ENCODE data around the gene NIPAL3.

The NIPAL3 gene

DNA sequence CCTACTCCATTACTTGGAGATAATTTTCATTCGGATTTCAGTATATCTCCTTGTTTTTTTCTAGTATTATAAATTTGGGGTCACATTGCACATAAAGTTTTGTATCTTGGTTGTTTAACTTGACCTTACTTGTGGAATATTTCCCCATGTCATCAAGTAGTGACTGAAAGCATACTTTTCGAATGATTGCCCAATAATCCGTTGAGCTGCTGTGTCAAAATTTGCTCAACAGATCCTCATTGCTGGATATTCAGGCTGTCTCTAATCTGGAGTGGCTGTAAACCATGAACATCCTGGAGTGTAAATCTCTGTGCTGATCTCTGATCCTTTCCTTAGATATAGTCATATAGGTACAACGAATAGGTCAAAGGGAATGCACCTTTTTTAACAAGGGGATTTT lies 4.9 kb downstream of the NIPAL3 start:
- no peak overlapping the region for H3K4me3 ChIP-seq (ENCODE audit: low read depth, low read length)
- TF ChIP-seq, protein P1, sequence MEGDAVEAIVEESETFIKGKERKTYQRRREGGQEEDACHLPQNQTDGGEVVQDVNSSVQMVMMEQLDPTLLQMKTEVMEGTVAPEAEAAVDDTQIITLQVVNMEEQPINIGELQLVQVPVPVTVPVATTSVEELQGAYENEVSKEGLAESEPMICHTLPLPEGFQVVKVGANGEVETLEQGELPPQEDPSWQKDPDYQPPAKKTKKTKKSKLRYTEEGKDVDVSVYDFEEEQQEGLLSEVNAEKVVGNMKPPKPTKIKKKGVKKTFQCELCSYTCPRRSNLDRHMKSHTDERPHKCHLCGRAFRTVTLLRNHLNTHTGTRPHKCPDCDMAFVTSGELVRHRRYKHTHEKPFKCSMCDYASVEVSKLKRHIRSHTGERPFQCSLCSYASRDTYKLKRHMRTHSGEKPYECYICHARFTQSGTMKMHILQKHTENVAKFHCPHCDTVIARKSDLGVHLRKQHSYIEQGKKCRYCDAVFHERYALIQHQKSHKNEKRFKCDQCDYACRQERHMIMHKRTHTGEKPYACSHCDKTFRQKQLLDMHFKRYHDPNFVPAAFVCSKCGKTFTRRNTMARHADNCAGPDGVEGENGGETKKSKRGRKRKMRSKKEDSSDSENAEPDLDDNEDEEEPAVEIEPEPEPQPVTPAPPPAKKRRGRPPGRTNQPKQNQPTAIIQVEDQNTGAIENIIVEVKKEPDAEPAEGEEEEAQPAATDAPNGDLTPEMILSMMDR (IDR thresholded peaks at IDR 0.05; ENCODE audit: insufficient read depth, low read depth, low read length, missing control alignments): no peak
- DNase-seq (ENCODE audit: low read depth): no peak

DNA sequence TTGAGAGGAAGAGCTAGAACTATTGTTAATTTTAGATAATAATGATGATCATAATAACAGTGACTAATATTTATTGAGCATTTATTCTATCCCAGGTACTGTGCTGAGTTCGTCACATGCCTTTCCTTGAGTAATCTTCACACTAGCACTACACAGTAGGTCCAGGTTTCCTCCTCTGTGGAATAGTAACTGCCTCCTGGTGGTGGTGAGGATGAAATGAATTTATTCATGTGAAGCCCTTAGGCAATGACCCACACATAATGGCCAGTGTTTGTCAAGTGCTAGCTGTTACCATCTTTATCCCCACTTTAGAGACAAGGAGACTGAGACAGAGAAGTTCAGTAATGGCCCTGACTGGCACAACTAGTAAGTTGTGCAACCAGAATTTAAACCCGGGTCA lies 5.9 kb downstream of the NIPAL3 start:
- H3K4me3 ChIP-seq (ENCODE audit: low read depth, low read length): no peak overlapping the region
- TF ChIP-seq, protein P1 (IDR thresholded peaks at IDR 0.05; ENCODE audit: insufficient read depth, low read depth, low read length, missing control alignments): no peak
- no peak for DNase-seq (ENCODE audit: low read depth)

DNA sequence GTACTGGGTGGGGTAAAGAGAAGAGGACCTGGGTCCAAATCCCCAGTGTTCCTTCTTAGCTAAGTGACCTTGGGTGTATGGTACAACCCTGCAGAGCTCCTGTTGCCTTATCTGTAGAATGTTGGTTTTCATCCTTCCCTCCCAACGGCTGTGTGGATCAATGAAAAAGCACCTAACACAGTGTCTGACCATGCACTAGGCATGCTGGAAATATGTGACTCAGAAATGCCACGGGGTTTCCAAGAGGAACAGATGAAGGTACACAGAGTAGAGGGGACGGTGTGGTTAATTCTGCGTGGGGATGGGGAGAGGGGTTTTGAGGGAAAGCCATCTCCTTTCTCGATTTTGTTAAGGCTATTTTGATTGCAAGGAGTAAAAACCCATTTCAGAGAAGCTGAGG lies 8.6 kb downstream of the NIPAL3 start:
- no peak for DNase-seq (ENCODE audit: low read depth)
- no peak overlapping the region for H3K4me3 ChIP-seq (ENCODE audit: low read depth, low read length)
- TF ChIP-seq, protein P1 (IDR thresholded peaks at IDR 0.05; ENCODE audit: insufficient read depth, low read depth, low read length, missing control alignments): no peak

DNA sequence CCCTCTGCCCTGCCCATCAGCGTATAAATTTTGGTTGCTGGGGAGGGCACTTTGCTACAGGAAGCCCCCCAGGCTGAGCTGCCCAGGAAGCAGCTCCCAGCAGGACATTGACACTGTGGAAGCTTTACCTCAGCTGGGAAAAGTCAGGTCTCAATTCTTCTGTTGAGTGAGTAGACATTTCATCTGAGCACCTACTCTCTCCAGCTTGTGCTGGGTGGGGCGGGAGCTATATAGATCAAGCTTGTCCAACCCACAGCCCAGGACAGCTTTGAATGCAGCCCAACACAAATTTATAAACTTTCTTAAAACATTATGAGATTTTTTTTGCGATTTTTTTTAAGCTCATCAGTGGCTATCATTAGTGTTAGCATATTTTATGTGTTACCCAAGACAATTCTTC lies 9.4 kb downstream of the NIPAL3 start:
- no peak overlapping the region for H3K4me3 ChIP-seq (ENCODE audit: low read depth, low read length)
- TF ChIP-seq, protein P1 (IDR thresholded peaks at IDR 0.05; ENCODE audit: insufficient read depth, low read depth, low read length, missing control alignments): no peak
- DNase-seq (ENCODE audit: low read depth): no peak

DNA sequence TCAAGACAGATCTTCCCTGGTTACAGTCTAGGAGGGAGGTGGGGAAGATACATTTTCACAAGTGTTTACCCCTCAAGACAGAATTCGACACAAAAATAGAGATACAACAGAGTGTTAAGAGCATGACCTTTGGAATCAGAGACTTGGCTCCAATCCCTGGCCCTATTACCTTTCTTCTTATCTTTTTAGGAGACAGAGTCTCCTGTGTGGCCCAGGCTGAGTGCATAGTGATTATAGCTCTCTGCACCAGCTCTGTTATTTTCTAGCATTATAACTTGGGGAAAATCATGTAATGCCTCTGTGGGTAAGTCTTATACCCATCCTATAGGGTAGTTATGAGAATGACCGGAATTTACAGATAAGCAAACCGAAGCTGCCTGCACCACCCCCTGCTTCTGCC lies 9.8 kb downstream of the NIPAL3 start:
- TF ChIP-seq, protein P1 (IDR thresholded peaks at IDR 0.05; ENCODE audit: insufficient read depth, low read depth, low read length, missing control alignments): no peak
- DNase-seq (ENCODE audit: low read depth): no peak
- H3K4me3 ChIP-seq (ENCODE audit: low read depth, low read length): no peak overlapping the region

DNA sequence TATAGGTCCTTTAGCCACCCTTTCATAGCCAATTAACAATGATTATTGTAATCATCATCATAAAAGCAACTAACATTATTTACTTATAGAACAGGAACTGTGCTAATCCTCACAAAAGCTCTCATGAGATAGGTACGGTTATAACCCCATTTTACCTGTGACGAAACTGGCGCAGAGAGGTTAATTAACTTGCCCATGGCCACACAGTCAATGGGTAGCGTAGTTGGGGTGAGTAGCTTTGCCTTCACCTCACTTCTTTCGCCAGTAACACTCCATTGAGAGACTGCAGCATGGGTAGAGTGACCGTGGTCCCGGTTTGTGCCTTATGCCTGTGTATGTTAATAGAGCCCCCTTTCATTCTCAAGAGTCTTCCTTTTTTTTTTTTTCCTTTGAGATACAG lies 10.3 kb downstream of the NIPAL3 start:
- no peak for DNase-seq (ENCODE audit: low read depth)
- H3K4me3 ChIP-seq (ENCODE audit: low read depth, low read length): no peak overlapping the region
- TF ChIP-seq, protein P1 (IDR thresholded peaks at IDR 0.05; ENCODE audit: insufficient read depth, low read depth, low read length, missing control alignments): no peak

DNA sequence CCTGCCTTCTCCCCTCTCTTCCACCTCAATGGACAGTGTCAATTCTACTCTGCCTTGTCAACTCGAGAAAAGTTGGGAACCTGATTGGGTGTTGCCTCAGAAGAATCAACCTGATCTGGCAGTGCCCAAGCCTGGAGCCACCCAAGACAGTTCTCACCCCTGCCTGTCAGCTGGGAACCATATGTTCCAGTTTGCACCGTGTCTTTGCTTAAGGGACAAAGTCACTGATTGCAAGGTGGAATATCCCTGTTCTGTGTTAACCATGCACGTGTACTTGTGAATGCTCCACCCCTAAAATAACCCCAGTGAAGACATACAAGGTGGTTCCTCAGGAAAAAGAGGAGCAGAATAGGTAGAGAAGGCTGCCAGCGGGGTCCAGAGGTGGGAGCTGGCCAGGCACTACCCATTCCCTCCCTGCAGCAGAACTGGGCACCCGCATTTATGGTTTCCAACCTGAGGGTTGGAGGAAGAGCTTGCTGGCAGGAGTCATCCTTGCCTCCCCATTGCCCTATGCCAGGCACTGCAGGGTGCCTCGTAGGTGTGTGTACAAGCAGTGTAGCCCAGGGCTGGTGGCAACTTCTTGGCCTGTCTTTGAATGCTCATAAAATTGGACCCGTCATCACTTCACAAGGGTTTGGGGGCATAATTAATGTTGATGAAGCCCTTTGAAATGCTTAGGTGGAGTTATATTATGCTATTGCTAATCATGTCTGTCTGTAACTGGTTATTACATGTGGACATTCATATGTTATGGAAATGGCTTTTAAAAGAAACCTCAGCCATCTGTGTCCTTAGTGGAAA lies 11.3 kb downstream of the NIPAL3 start:
- TF ChIP-seq, protein P1 (IDR thresholded peaks at IDR 0.05; ENCODE audit: insufficient read depth, low read depth, low read length, missing control alignments): no peak
- H3K4me3 ChIP-seq (ENCODE audit: low read depth, low read length): no peak overlapping the region
- DNase-seq (ENCODE audit: low read depth): no peak

Measured in GM12865 (cell line).